Skin epidermis (tissue), 12 donors: ENCODE measurements around the gene GET4.
A peak's percentile ranks its signal among the peaks of the same experiment; 100 is the strongest.

ENCODE experiments used
- H3K27ac ChIP-seq, 21 experiments: fragments of 200-600 bp; sonication (generic) in 11 of 21; one replicate each; pipeline ENCODE4 v1.5.0; 2020; ENCODE audit warnings: mild to moderate bottlenecking in 3 of 21, inconsistent platforms in 2 of 21, moderate library complexity in 2 of 21
- H3K4me3 ChIP-seq, 7 experiments: fragments of 200-600 bp; sonication (generic) in 2 of 7; one replicate each; pipeline ENCODE4 v1.5.0; 2020; ENCODE audit warnings: inconsistent platforms in 2 of 7, mild to moderate bottlenecking in 2 of 7, moderate library complexity in 1 of 7

GET4 gene

GRCh38 chr7:907158-907980 lies 31.0 kb downstream of the GET4 start:
- Histone ChIP-seq H3K27ac (no peak overlapping the region), H3K4me3 (no peak overlapping the region)

DNA sequence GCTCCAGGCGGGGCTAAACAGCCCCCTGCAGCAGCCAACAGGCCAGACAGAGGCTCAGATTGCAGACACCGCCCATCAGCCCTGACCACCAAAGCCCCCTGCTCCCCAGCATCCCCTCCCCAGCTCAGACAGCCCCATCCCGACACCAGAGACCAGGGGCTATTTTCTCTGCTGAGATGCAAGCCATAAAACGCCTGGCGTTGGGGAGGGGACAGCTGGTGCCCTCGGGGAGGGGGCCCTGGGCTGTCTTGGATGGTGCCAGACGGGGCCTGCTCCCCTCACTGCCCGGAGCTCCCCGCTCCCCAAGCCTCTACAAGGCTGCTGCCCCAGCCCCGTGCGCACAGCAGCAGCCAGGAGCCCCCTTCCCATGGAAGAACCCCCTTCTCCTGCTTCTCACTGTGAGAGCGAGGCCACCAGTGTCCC lies 31.8 kb downstream of the GET4 start:
- no peak overlapping the region for H3K27ac ChIP-seq
- no peak overlapping the region for H3K4me3 ChIP-seq

DNA sequence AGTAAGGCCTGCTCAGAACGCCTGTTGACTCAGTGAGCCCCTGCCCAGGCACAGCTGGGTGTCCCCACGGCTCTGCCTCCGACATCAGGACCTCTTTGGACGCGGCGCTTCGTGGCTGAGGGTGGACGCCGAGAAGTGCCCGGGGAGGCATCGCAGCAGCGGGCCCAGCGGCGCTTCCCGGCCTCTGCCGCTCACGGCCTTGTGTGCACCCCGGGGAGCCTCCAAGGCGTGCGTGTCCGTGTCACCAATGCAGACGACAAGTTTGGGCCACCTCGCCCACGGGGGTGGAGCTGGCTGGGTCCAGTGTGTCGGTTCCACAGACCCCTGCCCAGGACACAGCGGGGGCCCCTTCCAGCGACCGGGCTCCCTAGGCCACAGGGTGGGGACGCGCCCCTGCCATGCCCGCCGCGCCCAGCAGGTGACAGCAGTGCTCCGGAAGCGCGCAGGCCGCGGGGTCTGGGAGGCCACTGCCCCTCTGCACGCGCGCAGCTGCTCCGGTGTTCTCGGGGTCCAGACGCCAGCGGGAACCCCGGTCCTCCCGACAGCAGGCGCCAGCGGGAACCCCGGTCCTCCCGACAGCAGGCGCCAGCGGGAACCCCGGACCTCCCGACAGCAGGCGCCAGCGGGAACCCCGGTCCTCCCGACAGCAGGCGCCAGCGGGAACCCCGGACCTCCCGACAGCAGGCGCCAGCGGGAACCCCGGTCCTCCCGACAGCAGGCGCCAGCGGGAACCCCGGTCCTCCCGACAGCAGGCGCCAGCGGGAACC lies 32.4 kb downstream of the GET4 start:
- H3K27ac ChIP-seq = peak overlapping the region in 1 of 21 experiments; percentile 6
- peak overlapping the region in 5 of 7 experiments; percentile 14 to 34 (median 21) for H3K4me3 ChIP-seq

- Histone ChIP-seq H3K4me3 (peak overlapping the region in 5 of 7 experiments; percentile 14 to 34 (median 21)), H3K27ac (peak overlapping the region in 3 of 21 experiments; percentile 6 to 35 (median 22))
These were observed 33.3 kb downstream of the GET4 start for GRCh38 chr7:909358-910329.

DNA sequence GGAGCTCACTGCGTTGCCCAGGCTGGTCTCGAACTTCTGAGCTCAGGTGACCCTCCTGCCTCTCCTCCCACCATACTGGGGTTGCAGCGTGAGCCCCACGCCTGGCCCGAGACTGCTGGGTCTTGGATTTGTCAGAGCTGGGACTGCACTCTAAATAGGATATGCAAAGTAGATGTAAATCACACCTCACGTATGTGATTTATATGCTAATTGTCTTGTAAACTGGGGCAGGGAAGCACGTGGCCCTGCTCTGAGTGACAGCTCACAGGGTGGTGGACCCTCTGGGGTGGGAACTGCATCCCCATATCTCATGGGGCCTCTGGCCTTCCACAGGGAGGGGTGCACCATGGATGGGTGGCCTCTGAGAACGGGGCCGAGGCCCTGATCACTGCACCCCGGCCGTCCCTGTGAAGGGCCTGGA lies 34.1 kb downstream of the GET4 start:
- Histone ChIP-seq H3K27ac (no peak overlapping the region), H3K4me3 (no peak overlapping the region)

DNA sequence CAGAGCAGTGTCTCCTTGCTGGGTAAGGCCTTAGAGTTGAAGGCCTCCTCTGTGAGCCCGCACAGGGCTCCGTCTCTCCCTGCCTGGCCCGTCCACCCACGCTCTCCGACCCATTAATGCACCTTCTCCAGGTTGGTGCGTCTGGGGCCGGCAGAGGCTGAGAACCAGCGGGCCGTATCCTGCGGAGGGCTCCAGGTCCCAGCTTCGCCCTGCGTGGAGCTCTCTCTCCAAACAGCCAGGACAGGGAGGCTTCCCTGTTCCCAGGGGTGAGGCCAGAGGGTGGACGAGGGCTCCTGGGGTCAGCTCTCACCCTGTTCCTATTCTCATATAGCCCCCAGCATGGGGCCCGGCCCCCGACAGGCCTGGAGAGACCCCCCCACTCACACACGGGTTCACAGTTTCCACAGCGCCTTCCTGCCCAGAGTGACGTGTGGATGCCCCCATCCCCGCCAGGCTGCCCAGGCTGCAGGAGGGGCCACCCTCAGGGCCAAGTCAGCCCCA lies 34.6 kb downstream of the GET4 start:
- Histone ChIP-seq H3K4me3 (no peak overlapping the region), H3K27ac (no peak overlapping the region)

DNA sequence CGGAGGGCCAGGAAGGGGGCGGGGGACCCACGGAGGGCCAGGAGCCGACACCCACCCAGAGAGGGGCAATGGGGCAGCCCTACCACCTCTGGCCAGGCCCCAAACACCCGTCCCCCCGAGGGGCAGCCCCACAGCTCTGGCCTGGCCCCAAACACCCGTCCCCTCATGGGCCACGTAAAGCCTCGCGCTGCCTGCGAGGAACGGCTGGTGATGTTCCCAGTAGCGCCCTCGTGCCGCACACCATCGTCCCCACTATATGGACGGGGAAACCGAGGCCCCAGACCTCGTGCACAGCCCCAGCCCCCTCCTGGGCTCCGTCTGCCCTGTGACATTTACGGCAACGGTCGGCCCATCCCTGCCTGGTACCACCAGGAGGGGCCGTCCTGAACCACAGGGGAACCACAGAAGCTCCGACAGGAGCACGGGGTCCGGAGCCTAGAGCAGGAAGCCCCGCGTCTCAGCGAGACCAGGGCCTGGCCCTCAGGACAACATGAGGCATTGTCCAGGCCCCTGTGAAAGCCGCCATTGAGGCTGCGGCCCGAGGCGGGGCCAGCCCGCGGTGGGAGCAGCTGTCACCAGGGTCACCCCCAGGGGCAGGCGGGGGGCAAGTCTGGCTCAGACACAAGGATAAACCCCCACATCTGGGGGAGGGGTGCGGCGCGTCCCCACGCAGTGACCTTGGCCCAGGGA lies 35.6 kb downstream of the GET4 start:
- H3K27ac ChIP-seq = no peak overlapping the region
- no peak overlapping the region for H3K4me3 ChIP-seq

DNA sequence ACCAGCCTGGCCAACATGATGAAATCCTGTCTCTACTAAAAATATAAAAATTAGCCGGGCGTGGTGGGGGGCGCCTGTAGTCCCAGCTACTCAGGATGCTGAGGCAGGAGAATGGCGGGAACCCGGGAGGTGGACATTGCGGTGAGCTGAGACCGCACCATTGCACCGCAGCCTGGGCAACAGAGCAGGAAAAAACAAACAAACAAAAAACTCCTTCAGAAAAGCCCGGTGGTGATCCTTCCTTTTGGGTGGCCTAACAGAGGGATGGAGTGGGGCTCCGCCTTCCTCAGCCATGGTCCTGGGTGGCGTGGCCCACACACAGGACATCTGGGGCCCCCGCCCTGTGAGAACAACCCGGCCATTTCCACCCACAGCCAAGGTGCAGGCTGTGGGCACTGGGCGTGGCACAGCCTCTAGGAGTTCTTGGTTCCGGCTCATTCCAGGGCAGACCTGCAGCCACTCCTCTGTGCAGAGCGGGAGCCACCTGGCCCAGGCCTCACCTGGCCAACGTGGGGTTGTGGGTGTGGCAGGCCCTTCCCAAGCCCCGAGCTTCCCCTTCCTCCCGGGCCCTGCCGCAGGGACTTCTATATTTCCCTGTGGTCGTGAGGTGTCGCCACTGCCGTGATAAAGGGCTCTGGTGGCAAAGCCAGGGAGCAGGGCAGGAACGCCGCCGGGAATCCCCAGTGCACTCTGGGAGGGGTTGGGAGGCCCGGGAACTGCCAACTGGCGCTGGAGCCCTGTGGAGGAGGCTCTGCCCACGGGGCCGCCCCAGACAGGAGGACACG lies 37.6 kb downstream of the GET4 start:
- H3K27ac ChIP-seq = peak overlapping the region in 2 of 21 experiments; percentile 2 to 59
- H3K4me3 ChIP-seq = no peak overlapping the region

GRCh38 chr7:914521-915194 lies 38.3 kb downstream of the GET4 start:
- no peak overlapping the region for H3K4me3 ChIP-seq
- peak overlapping the region in 3 of 21 experiments; percentile 2 to 59 (median 17) for H3K27ac ChIP-seq

DNA sequence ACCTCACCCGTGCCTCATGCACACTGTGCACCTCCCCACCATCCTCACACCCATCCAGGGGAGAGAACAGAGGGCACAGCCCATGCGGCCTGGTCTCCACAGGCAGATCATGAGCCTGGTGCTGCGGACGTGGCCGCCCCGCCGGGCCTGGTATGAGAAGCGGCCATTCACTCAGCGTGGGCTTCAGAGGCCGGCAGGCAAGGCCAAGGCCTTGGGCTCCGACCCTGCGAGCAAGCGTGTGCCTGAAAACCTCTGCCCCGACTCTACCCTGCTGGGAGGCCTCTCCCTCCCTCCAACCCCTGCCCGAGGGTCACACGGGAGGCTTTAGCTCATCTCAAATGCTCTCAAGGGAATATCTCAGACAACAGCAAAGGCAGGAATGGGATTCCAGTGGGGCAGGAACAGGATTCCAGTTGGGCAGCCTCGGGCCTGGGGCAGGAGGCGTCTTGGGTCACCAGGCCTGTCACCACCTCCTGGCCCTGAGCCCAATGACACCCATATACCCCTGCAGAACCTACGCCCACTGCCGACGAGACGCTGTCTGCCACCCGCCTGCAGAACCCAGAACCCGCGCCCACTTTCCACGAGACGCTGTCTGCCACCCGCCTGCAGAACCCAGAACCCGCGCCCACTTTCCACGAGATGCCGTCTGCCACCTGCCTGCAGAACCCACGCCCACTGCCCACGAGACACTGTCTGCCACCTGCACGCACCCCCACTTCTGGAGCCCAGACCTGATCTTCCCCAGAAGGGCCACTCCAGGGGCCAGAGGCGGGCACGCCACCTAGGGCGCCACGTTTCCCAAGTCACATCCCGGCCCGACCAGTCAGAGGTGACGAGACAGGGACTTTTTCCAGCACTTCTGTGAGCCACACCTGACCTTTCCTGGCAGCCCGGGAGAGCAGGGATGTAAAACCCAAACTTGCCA lies 39.2 kb downstream of the GET4 start:
- Histone ChIP-seq H3K27ac (peak overlapping the region in 2 of 21 experiments; percentile 17 to 59), H3K4me3 (no peak overlapping the region)

DNA sequence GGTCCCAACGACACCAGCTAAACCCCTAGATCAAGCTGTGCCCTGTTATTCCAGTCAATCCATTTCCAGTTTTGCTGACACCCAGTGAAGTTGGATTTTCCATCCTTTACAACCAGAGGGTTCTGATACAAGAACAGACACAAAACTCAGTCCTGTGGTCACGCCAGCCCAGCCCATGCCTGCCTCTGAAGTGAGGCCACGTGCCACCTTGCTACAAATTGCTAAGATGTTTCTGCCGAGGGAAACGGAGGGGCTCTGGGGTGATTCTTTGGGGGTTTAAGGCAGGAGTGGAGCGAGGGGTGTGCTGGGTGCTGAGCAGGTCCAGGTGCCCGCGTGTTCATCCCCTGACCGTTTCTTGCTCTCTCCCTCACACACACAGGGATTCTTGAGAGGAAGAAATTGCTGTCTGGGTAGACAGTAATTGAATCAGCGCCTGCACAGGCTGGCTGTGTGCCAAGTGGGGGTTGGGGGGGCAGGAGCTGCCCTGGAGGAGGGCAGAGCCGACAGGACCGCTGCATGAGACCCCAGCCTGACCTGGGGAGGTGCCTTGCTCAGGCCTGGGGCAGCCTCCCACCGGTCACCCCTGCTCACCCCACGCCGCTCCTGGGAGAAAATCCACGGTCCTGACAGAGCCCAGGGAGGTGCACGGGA lies 40.1 kb downstream of the GET4 start:
- Histone ChIP-seq H3K4me3 (no peak overlapping the region), H3K27ac (peak overlapping the region in 1 of 21 experiments; percentile 59)

DNA sequence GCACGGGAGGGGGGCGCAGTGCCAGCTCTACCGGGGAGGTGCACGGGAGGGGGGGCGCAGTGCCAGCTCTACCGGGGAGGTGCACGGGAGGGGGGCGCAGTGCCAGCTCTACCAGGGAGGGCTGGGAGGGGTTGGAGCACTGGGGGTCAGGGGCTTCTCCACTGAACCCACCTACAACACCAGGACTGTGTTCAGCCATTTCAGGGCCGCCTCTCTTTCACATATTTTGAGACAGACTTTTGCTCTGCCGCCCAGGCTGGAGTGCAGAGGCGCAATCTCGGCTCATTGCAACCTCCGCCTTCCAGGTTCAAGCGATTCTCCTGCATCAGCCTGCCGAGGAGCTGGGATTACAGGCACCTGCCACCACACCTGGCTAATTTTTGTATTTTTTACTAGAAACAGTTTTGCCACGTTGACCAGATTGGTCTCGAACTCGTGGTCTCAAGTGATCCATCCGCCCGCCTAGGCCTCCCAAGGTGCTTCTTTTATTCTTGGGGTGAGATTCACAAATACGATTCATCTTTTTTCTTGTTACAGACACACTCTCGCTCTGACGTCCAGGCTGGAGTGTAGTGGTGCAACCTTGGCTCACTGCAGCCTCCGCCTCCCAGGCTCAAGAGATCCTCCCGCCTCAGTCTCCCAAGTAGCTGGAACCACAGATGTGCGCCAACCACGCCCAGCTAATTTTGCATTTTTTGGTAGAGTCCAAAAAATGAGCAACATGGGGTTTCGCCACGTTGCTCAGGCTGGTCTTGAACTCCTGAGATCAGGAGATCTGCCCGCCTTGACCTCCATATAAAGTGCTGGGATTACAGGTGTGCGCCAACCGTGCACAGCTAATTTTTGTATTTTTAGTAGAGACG lies 41.1 kb downstream of the GET4 start:
- peak overlapping the region in 1 of 21 experiments; percentile 60 for H3K27ac ChIP-seq
- H3K4me3 ChIP-seq = no peak overlapping the region

- H3K4me3 ChIP-seq = no peak overlapping the region
- peak overlapping the region in 1 of 21 experiments; percentile 60 for H3K27ac ChIP-seq
These were observed 41.7 kb downstream of the GET4 start for GRCh38 chr7:918118-918425.

DNA sequence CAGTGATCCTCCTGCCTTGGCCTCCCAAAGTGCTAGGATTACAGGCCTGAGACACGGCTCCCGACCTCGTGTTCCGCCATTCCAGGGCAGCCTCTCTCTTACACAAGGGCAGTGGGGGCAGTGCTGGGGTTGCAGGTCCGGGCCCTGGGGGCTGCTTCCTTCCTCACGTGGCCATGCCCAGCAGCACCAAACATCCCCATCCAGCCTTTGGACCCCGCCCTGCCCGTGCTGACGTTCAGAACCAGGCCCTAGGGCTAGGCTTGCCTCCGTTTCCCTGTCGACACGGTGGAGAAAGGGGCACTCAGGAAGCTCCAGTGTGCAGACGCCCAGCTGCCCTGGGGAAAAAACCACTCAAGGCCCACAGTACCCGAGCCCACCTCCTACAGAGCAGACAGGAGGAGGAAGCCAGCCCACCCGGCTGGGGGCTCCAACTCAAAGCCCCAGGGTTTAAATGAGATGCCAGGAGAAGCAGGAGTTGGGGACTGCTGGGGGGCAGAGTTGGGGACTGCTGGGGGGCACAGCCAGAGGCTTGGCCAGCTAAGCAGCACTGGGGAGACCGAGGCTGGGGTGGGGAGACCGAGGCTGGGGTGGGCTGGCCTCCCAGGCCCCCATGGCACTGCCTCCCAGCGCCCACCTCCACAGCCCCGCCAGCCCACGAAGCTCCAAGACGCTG lies 42.2 kb downstream of the GET4 start:
- H3K27ac ChIP-seq = peak overlapping the region in 2 of 21 experiments; percentile 17 to 60

GRCh38 chr7:919114-919442 lies 42.7 kb downstream of the GET4 start:
- H3K4me3 ChIP-seq = no peak overlapping the region
- H3K27ac ChIP-seq = peak overlapping the region in 2 of 21 experiments; percentile 17 to 60

More for the DNA sequence above, 42.2 kb downstream of the GET4 start:
- H3K4me3 ChIP-seq = no peak overlapping the region
